ENCODE results near the gene CFAP61. TPM values are rescaled to one million over a fixed set of nuclear protein-coding genes. Genes with fewer than 3 reads are reported as not detected.

Gene CFAP61
- total and polyA plus RNA-seq, 3 experiments from 2014 or later = not detected

DNA sequence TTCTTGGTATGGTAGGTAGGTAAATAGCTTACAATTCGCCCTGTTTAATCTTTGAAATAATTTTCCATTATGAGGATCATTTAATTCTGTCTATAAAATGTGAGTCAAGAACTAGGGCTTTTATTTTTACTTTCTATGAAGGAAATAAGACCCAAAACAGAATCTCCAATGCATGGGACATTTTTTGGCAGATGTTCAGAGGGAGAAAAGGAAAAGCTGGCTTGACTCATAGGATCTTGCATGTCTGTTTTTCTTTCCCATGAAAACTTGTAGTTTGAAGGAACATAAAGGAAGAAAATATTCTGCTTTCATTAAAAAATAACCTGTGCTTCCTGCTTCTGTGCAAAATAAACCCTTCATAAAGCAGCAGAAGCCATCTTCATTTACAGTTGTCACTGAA, 172.5 kb downstream of the CFAP61 start:
- ChIA-PET CTCF (no interaction called here), POLR2A (no interaction called here)

DNA sequence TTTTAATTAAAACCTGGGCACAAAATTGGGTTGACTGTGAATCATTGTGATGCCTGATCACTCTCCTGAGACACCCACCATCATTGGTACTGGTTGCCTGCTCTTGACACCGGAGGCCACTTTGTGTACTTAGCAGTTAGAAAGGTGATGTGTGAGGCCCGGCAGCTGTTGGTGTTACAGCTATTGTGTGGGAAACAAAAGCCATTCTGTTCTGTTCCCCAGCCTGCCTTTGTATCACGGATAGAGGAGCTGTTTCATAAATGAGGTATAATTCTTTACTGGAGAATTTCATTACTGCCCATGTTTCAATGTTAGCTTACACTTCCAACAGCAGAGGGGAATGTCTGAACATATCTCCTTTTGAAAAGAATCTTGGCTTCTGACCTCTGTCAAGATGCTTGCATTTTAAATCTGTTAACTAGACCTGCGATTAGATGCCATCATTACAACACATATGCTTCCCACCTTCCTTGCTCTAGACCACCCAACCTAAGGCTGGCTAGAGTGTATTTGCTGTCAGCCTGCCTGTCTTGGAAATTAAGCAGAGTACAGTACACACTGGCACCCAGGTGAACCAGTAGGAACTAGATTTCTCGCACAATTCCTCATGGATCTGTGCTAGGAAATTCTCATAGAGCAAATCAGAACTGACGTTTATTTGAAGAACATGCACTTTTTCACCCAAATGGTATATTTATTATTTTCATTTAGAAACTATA, 173.2 kb downstream of the CFAP61 start:
- no peak overlapping the region for H3K27ac ChIP-seq (ENCODE audit: low read depth, low read length)
- no peak overlapping the region for H3K4me3 ChIP-seq (ENCODE audit: low read length)
- ChIA-PET POLR2A (no interaction called here), CTCF (no interaction called here)
- peaks cover 0 to 8% (median 0%) of the 10 kb centered on the region in 3 donors for H3K4me1 Mint-ChIP-seq
- H3K9me3 Mint-ChIP-seq = peaks cover 0 to 10% (median 5%) of the 10 kb centered on the region in 5 donors
- DNase-seq = no peak
- no peaks in the 10 kb centered on the region for H3K4me1 ChIP-seq (ENCODE audit: insufficient read depth, low read length)
- no peaks in the 10 kb centered on the region for H3K36me3 ChIP-seq (ENCODE audit: insufficient read depth, low read length)
- H3K27me3 ChIP-seq (ENCODE audit: insufficient read depth, low read length, poor library complexity, severe bottlenecking) = no peaks in the 10 kb centered on the region
- H3K27ac Mint-ChIP-seq = no peak overlapping the region
- peaks cover 0 to 20% (median 0%) of the 10 kb centered on the region in 3 donors for H3K36me3 Mint-ChIP-seq
- H3K27me3 Mint-ChIP-seq = peaks cover 0 to 16% of the 10 kb centered on the region in 2 donors
- H3K4me3 Mint-ChIP-seq = no peak overlapping the region
- H3K9me3 ChIP-seq (ENCODE audit: low read length) = no peaks in the 10 kb centered on the region

More for the DNA sequence above, 172.5 kb downstream of the CFAP61 start:
- peaks cover 0 to 8% (median 0%) of the 10 kb centered on the region in 3 donors for H3K4me1 Mint-ChIP-seq
- no peak overlapping the region for H3K27ac ChIP-seq (ENCODE audit: low read depth, low read length)
- peaks cover 0 to 10% (median 5%) of the 10 kb centered on the region in 5 donors for H3K9me3 Mint-ChIP-seq
- no peaks in the 10 kb centered on the region for H3K36me3 ChIP-seq (ENCODE audit: insufficient read depth, low read length)
- H3K4me3 Mint-ChIP-seq = no peak overlapping the region
- peaks cover 0 to 16% of the 10 kb centered on the region in 2 donors for H3K27me3 Mint-ChIP-seq
- no peaks in the 10 kb centered on the region for H3K4me1 ChIP-seq (ENCODE audit: insufficient read depth, low read length)
- no peak for DNase-seq
- no peak overlapping the region for H3K27ac Mint-ChIP-seq
- H3K36me3 Mint-ChIP-seq = peaks cover 0 to 21% (median 0%) of the 10 kb centered on the region in 3 donors
- no peaks in the 10 kb centered on the region for H3K9me3 ChIP-seq (ENCODE audit: low read length)
- no peaks in the 10 kb centered on the region for H3K27me3 ChIP-seq (ENCODE audit: insufficient read depth, low read length, poor library complexity, severe bottlenecking)
- no peak overlapping the region for H3K4me3 ChIP-seq (ENCODE audit: low read length)

DNA sequence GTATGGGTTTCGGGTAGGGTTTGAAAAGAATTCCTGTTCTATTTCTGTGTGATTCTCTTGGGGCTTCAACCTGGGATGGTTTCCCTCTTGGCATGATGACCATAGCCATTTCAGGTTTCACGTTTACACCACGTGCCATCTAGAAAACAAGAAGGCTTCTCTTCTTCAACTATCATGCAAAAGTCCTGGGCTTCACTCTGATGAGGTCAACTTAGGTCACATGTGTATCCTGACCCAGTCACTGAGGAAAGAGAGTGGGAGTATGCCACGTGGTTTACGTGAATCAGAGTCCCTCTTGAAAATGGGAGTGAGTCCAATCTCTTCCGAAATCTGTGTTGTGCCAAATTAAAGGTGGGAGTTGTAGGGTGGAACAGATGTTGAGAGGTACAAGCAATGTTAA, 174.2 kb downstream of the CFAP61 start:
- Mint-ChIP-seq H3K36me3 (peaks cover 0 to 20% (median 0%) of the 10 kb centered on the region in 3 donors), H3K9me3 (peaks cover 0 to 10% (median 5%) of the 10 kb centered on the region in 5 donors), H3K27ac (peak overlapping the region in 1 of 8 donors; percentile 4), H3K27me3 (peaks cover 4 to 15% of the 10 kb centered on the region in 2 donors), H3K4me1 (peaks cover 0 to 8% (median 0%) of the 10 kb centered on the region in 3 donors), H3K4me3 (no peak overlapping the region)
- POLR2A ChIA-PET = no interaction called here
- no peak for DNase-seq
- no peaks in the 10 kb centered on the region for H3K36me3 ChIP-seq (ENCODE audit: insufficient read depth, low read length)
- no peak overlapping the region for H3K27ac ChIP-seq (ENCODE audit: low read depth, low read length)
- H3K4me3 ChIP-seq (ENCODE audit: low read length) = no peak overlapping the region
- no peaks in the 10 kb centered on the region for H3K9me3 ChIP-seq (ENCODE audit: low read length)
- H3K4me1 ChIP-seq (ENCODE audit: insufficient read depth, low read length) = no peaks in the 10 kb centered on the region
- H3K27me3 ChIP-seq (ENCODE audit: insufficient read depth, low read length, poor library complexity, severe bottlenecking) = no peaks in the 10 kb centered on the region
- CTCF ChIA-PET = no interaction called here

DNA sequence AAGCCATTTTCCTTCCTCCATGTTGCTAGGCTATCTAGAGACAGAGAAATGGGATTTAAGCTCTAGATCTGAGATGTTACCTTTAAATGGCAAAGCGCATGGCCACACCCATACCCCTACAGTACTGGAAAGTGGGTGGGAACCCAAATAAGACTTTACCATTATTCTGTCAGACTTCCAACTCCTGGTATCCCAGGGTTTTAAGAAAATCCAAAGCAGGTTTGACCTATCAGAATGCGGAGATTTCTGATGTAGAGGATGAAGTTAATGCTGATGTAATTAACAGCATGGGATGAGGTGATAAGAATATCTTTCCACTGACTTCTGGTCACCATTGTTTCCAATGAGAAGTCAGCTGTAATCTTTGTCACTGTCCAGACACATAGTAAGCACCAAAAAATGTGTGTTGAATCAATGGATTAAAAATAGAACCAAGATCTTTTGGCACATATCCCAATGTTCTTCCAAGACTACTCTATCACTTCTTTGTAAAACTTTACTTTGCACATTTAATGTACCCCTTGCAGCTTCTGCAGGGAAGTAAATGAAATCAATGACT, 174.8 kb downstream of the CFAP61 start:
- CTCF ChIA-PET = no interaction called here

DNA sequence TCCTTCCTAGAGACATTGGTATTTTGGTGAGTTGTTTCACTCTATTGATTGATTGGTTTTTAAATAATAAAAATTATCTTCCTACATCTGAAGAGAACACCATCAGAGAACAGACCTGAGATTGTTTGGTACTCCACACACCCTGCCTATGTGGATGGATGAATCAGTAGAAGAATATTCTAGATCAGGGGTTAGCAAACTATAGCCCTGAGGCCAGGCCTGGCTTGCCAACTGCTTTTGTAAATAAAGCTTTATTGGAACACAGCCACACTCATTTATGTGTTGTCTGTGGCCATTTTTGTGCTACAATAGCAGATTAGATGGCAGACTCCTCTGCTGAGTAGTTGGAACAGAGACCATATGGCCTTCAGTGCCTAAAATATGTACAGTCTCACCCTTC, 176.0 kb downstream of the CFAP61 start:
- Histone ChIP-seq H3K27ac (ENCODE audit: low read depth, low read length) (no peak overlapping the region), H3K27me3 (ENCODE audit: insufficient read depth, low read length, poor library complexity, severe bottlenecking) (no peaks in the 10 kb centered on the region), H3K4me1 (ENCODE audit: insufficient read depth, low read length) (no peaks in the 10 kb centered on the region), H3K4me3 (ENCODE audit: low read length) (no peak overlapping the region), H3K36me3 (ENCODE audit: insufficient read depth, low read length) (no peaks in the 10 kb centered on the region), H3K9me3 (ENCODE audit: low read length) (no peaks in the 10 kb centered on the region)
- Mint-ChIP-seq H3K27me3 (peaks cover 6 to 14% of the 10 kb centered on the region in 2 donors), H3K4me3 (no peak overlapping the region), H3K9me3 (peaks cover 0 to 10% (median 5%) of the 10 kb centered on the region in 5 donors), H3K36me3 (peaks cover 0 to 7% (median 0%) of the 10 kb centered on the region in 3 donors), H3K27ac (no peak overlapping the region), H3K4me1 (peaks cover 0 to 8% (median 0%) of the 10 kb centered on the region in 3 donors)
- ChIA-PET CTCF (no interaction called here), POLR2A (no interaction called here)
- DNase-seq = no peak

More for the DNA sequence above, 174.8 kb downstream of the CFAP61 start:
- Mint-ChIP-seq H3K27ac (no peak overlapping the region), H3K4me3 (no peak overlapping the region), H3K4me1 (peaks cover 0 to 8% (median 0%) of the 10 kb centered on the region in 3 donors), H3K9me3 (peaks cover 0 to 10% (median 5%) of the 10 kb centered on the region in 5 donors), H3K36me3 (peaks cover 0 to 17% (median 0%) of the 10 kb centered on the region in 3 donors), H3K27me3 (peaks cover 4 to 16% of the 10 kb centered on the region in 2 donors)
- Histone ChIP-seq H3K27me3 (ENCODE audit: insufficient read depth, low read length, poor library complexity, severe bottlenecking) (no peaks in the 10 kb centered on the region), H3K4me1 (ENCODE audit: insufficient read depth, low read length) (no peaks in the 10 kb centered on the region), H3K27ac (ENCODE audit: low read depth, low read length) (no peak overlapping the region), H3K36me3 (ENCODE audit: insufficient read depth, low read length) (no peaks in the 10 kb centered on the region), H3K9me3 (ENCODE audit: low read length) (no peaks in the 10 kb centered on the region), H3K4me3 (ENCODE audit: low read length) (no peak overlapping the region)
- POLR2A ChIA-PET = no interaction called here
- DNase-seq = no peak

DNA sequence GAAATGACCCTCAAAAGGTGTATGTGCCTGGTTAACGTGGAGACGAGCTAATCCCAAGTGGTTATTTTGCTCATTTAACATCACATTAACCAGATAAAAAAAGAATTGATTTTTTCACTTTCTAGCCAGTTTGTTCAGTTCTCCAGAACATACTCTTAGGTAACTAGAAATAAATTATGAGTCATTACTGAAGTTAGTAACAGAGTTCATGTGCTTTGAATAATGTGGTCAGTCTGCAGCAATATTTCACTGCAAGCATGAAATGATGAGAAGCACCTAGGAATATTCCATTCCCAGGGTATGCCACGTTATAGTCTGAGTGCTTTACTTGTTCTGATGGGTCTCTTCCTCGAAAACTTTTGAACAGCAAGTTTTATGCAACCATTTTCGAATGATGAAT, 177.3 kb downstream of the CFAP61 start:
- Mint-ChIP-seq H3K27me3 (peaks cover 6% of the 10 kb centered on the region in 2 donors), H3K9me3 (peaks cover 0 to 10% (median 5%) of the 10 kb centered on the region in 5 donors), H3K36me3 (peaks cover 0 to 4% (median 0%) of the 10 kb centered on the region in 3 donors), H3K27ac (no peak overlapping the region), H3K4me3 (no peak overlapping the region), H3K4me1 (peaks cover 0 to 8% (median 0%) of the 10 kb centered on the region in 3 donors)
- H3K4me3 ChIP-seq (ENCODE audit: low read length) = no peak overlapping the region
- POLR2A ChIA-PET = no interaction called here
- no peak overlapping the region for H3K27ac ChIP-seq (ENCODE audit: low read depth, low read length)
- DNase-seq = no peak
- CTCF ChIA-PET = no interaction called here
- no peaks in the 10 kb centered on the region for H3K9me3 ChIP-seq (ENCODE audit: low read length)
- H3K27me3 ChIP-seq (ENCODE audit: insufficient read depth, low read length, poor library complexity, severe bottlenecking) = no peaks in the 10 kb centered on the region
- no peaks in the 10 kb centered on the region for H3K36me3 ChIP-seq (ENCODE audit: insufficient read depth, low read length)
- no peaks in the 10 kb centered on the region for H3K4me1 ChIP-seq (ENCODE audit: insufficient read depth, low read length)

DNA sequence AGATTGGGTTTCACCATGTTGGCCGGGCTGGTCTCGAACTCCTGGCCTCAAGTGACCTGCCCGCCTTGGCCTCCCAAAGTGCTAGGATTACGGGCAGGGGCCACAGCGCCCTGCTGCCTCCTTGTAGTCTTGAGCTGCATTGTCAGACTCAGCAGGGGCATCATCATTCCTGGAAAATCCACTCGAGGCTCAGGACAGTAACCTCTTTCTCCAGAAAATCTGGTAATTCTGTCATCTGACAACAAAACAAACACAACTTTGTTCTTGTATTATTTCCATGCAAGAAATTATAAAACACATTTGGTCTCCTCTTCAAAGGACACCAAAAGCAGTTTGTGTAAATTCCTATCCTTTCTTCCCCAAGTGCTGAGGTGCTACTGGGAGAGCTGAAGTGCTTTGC, 178.4 kb downstream of the CFAP61 start:
- Mint-ChIP-seq H3K27ac (peak overlapping the region in 1 of 8 donors; percentile 63), H3K4me3 (no peak overlapping the region), H3K36me3 (peaks cover 0 to 4% (median 0%) of the 10 kb centered on the region in 3 donors), H3K27me3 (peaks cover 6% of the 10 kb centered on the region in 2 donors), H3K4me1 (peaks cover 0 to 8% (median 0%) of the 10 kb centered on the region in 3 donors), H3K9me3 (peaks cover 0 to 10% (median 5%) of the 10 kb centered on the region in 5 donors)
- Histone ChIP-seq H3K36me3 (ENCODE audit: insufficient read depth, low read length) (no peaks in the 10 kb centered on the region), H3K4me3 (ENCODE audit: low read length) (no peak overlapping the region), H3K4me1 (ENCODE audit: insufficient read depth, low read length) (no peaks in the 10 kb centered on the region), H3K27ac (ENCODE audit: low read depth, low read length) (no peak overlapping the region), H3K27me3 (ENCODE audit: insufficient read depth, low read length, poor library complexity, severe bottlenecking) (no peaks in the 10 kb centered on the region), H3K9me3 (ENCODE audit: low read length) (no peaks in the 10 kb centered on the region)
- ChIA-PET CTCF (no interaction called here), POLR2A (no interaction called here)
- DNase-seq = no peak

DNA sequence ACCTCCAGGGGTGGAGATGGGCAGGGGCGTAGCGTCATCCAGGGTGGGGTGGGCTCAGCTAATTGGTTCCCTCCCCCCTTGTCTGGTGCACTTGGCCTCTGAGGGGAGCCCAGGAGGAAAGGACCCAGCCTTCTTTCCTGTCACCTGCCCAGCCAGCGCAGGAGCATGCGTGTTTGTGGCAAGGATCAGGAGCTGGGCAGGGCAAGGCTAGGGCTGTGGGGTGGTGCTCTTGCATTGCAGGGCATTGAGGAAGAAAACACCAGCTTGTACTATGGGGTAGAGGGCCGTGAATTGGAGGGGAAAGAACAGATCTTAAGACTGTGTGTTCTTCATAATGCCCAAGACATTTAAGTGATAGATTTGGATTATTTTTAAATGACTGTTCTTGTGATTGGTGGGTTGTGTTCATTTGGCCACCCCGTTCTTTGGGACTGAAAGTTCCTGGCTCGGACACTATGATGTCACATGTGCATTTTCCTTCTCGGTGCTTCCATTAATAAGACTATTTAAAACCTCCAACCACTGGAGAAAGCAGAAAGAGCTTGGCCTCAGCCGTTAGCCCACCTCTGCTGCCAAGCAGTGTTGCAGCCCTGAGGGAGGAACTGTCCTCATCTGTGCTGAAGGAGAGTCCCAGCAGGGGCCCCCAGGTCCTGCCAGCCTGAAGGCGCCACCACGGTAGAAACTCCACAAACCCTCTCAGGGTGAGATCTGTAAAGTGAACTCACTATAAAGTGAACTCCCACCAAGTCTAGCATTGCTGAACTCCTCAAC, 179.4 kb downstream of the CFAP61 start:
- no peak overlapping the region for H3K4me3 ChIP-seq (ENCODE audit: low read length)
- ChIA-PET POLR2A (no interaction called here), CTCF (no interaction called here)
- H3K27ac ChIP-seq (ENCODE audit: low read depth, low read length) = no peak overlapping the region
- Mint-ChIP-seq H3K9me3 (peaks cover 0 to 8% (median 4%) of the 10 kb centered on the region in 5 donors), H3K4me1 (no peaks in the 10 kb centered on the region), H3K27me3 (peaks cover 6% of the 10 kb centered on the region in 2 donors), H3K36me3 (peaks cover 0 to 4% (median 0%) of the 10 kb centered on the region in 3 donors), H3K27ac (peak overlapping the region in 1 of 8 donors; percentile 47), H3K4me3 (no peak overlapping the region)
- no peaks in the 10 kb centered on the region for H3K4me1 ChIP-seq (ENCODE audit: insufficient read depth, low read length)
- DNase-seq = no peak
- no peaks in the 10 kb centered on the region for H3K36me3 ChIP-seq (ENCODE audit: insufficient read depth, low read length)
- no peaks in the 10 kb centered on the region for H3K9me3 ChIP-seq (ENCODE audit: low read length)
- H3K27me3 ChIP-seq (ENCODE audit: insufficient read depth, low read length, poor library complexity, severe bottlenecking) = no peaks in the 10 kb centered on the region
